Kidney (tissue), 14 donors: ENCODE data around the gene REM2. TPM values are rescaled to one million over a fixed set of nuclear protein-coding genes. Genes with fewer than 3 reads are reported as not detected.

Experiments used
- DNase-seq, 5 donors: peaks; one replicate each; pipeline ENCODE4 v3.0.0-alpha.2; 2013 to 2020
- FAIRE-seq: peaks from 2 replicates; lab custom pipeline; 2012; peaks lifted over from hg19 to GRCh38; lab: Jason Lieb, UNC
- H3K27ac ChIP-seq, 2 donors: one replicate each; pipeline ENCODE4 v1.7.0; 2013; ENCODE audit warnings: low read depth in 2 of 2, low read length in 2 of 2, inconsistent platforms in 1 of 2
- H3K27me3 ChIP-seq: one replicate; pipeline ENCODE4 v1.7.1; 2013; ENCODE audit warnings: low read length, inconsistent platforms; ENCODE audit not compliant: control insufficient read depth, insufficient read depth
- H3K36me3 ChIP-seq, 3 donors: one replicate each; pipeline versions ENCODE4 v1.7.0 to v1.7.1; 2013; ENCODE audit warnings: low read length in 3 of 3, control low read depth in 1 of 3, inconsistent platforms in 1 of 3; ENCODE audit not compliant: insufficient read depth in 3 of 3, control insufficient read depth in 2 of 3
- H3K4me1 ChIP-seq, 3 donors: one replicate each; pipeline versions ENCODE4 v1.7.0 to v1.7.1; 2013; ENCODE audit warnings: low read length in 3 of 3, inconsistent platforms in 1 of 3, low read depth in 1 of 3; ENCODE audit not compliant: control insufficient read depth in 2 of 3, insufficient read depth in 2 of 3
- H3K4me3 ChIP-seq, 3 donors: one replicate each; pipeline versions ENCODE4 v1.7.0 to v1.8.1; 2013; ENCODE audit warnings: low read length in 3 of 3, control low read depth in 1 of 3, inconsistent platforms in 1 of 3
- H3K9ac ChIP-seq, 3 donors: one replicate each; pipeline versions ENCODE4 v1.7.0 to v1.7.1; 2013; ENCODE audit warnings: low read length in 3 of 3, control low read depth in 1 of 3, inconsistent platforms in 1 of 3
- H3K9me3 ChIP-seq, 3 donors: one replicate each; pipeline versions ENCODE4 v1.7.0 to v1.7.1; 2013; ENCODE audit warnings: low read length in 3 of 3, control low read depth in 1 of 3, inconsistent platforms in 1 of 3; ENCODE audit not compliant: control insufficient read depth in 2 of 3, insufficient read depth in 1 of 3
- intact Hi-C: fragments of 100-400 bp; cut with DNase I; formaldehyde crosslinking; loops from one replicate; pipeline ENCODE4 v1.11.1; 2022
- polyA plus RNA-seq: library from polyadenylated mRNA; stranded (reverse); fragments of 350-450 nt; fragmentation: Illumina TruSeq; extraction: RNeasy Lipid Tissue Mini Kit (QIAGEN cat#74804); gene quantifications from one replicate; pipeline ENCODE4 v1.2.3, GENCODE V29; 2014; ENCODE audit warnings: low read depth, low replicate concordance; ENCODE audit not compliant: insufficient read depth
- total RNA-seq: library from RNA; stranded (reverse); fragmentation: NEBNext Ultra II Directional; extraction: Animal tissue kit (Norgen Biotek cat#: 25700); gene quantifications from one replicate; pipeline ENCODE4 v1.2.1, GENCODE V29; 2021
- TF ChIP-seq, protein P1 (sequence below): IDR thresholded peaks from 3 replicates; pipeline ENCODE4 v1.5.1; 2012; ENCODE audit warnings: mild to moderate bottlenecking, moderate library complexity, borderline replicate concordance; ENCODE audit not compliant: insufficient read depth; ENCODE audit errors: extremely low read depth
- donor health status: control.
- donor health status: control.
- donor health status: control.
- donor health status: control.
- donor health status: control.
- donor health status: DM: yes; HTN: yes; CAD: no.
- donor health status: Normal renal cell carcinoma (clear cell type).

REM2 gene
- total and polyA plus RNA-seq, 2 donors from 2014 or later: 0.63 to 0.77 TPM

DNA sequence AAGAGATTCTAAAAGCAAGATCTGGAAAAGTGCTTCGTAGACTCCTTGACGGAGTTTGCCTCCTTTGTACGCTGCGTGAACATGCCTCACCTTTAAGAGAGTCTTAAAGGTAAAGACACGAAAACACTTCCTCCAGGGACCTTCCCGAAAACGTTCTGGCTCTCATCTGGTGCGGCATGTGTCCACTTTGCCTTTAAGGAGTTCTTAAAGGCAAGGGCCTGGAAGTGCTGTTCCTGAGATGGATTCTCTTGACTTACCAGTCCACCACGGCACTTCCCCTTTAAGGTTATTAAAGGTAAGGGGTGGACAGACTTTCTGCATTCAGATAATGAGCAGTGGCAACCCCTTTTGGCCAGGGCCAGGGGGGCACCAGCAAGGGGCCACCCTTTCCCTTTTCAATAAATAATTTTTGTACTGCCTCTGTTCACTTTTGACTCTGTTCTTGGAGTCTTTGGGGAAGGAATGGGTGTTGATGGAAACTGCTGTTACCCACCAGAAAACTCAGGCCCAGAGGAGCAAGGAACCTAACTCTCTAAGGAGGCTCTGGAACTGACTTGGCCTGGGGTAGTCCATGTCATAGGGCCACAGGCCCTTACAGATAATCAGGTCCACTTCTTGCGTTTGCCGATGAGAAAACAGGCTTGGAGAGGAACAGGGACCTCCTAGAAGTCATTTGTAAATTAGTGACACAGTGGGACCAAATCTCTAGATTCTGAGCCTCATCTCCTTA lies 4.4 kb downstream of the REM2 start:
- no peak for FAIRE-seq
- TF ChIP-seq, protein P1, sequence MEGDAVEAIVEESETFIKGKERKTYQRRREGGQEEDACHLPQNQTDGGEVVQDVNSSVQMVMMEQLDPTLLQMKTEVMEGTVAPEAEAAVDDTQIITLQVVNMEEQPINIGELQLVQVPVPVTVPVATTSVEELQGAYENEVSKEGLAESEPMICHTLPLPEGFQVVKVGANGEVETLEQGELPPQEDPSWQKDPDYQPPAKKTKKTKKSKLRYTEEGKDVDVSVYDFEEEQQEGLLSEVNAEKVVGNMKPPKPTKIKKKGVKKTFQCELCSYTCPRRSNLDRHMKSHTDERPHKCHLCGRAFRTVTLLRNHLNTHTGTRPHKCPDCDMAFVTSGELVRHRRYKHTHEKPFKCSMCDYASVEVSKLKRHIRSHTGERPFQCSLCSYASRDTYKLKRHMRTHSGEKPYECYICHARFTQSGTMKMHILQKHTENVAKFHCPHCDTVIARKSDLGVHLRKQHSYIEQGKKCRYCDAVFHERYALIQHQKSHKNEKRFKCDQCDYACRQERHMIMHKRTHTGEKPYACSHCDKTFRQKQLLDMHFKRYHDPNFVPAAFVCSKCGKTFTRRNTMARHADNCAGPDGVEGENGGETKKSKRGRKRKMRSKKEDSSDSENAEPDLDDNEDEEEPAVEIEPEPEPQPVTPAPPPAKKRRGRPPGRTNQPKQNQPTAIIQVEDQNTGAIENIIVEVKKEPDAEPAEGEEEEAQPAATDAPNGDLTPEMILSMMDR: no peak

DNA sequence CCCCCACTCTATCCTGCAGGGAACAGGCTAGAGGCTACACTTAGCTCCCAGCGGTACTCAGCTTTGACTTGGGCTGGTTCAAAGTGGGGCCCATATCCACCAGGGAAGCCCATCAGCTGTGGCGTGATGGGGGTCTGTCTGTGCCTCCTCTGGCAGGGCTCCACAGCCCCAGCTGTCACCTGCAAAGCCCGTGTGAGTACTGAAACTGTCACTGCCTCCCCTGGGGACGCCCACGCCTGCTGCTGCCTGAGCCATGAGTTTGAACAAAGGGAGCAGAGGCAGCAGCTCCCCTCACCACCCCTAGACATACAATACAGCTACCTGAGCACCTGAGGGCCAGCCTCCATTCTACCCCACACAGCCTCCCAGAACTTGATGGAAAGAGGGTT lies 5.0 kb downstream of the REM2 start:
- DNase-seq (peak in 1 of 5 donors; percentile 54), FAIRE-seq (no peak)
- intact Hi-C loops: no loop called here
- H3K9me3 ChIP-seq: no peaks in the 10 kb centered on the region
- peaks cover 0 to 13% (median 4%) of the 10 kb centered on the region in 3 donors for H3K4me1 ChIP-seq
- no peaks in the 10 kb centered on the region for H3K36me3 ChIP-seq
- H3K9ac ChIP-seq: peak overlapping the region in 1 of 3 donors; percentile 54
- TF ChIP-seq, protein P1: no peak
- H3K4me3 ChIP-seq: peak overlapping the region; percentile 65 to 91 (median 84)
- H3K27ac ChIP-seq: peak overlapping the region in 1 of 2 donors; percentile 30
- H3K27me3 ChIP-seq: no peaks in the 10 kb centered on the region

More for the DNA sequence above, 4.4 kb downstream of the REM2 start:
- H3K9ac ChIP-seq: peak overlapping the region; percentile 45 to 72 (median 54)
- no peaks in the 10 kb centered on the region for H3K27me3 ChIP-seq
- H3K4me1 ChIP-seq: peaks cover 0 to 13% (median 4%) of the 10 kb centered on the region in 3 donors
- H3K36me3 ChIP-seq: no peaks in the 10 kb centered on the region
- no peaks in the 10 kb centered on the region for H3K9me3 ChIP-seq
- peak in 4 of 5 donors; percentile 90 to 98 (median 94) for DNase-seq
- peak overlapping the region; percentile 30 to 73 for H3K27ac ChIP-seq
- intact Hi-C loops: no loop called here
- H3K4me3 ChIP-seq: peak overlapping the region; percentile 65 to 91 (median 84)

DNA sequence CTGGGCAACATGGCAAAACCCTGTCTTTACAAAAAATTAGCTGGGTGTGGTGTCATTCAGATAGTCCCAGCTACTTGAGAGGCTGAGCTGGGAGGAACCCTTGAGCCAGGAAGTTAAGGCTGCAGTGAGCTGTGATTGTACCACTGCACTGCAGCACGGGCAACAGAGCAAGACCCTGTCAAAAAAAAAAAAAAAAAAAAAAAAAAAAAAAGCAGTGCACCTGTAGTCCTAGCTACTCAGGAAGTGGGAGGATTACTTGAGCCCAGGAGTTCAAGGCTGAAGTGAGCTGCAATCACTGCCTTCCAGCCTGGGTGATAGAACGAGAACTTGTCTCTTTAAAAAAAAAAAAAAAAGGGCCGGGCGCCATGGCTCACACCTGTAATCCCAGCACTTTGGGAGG lies 5.6 kb downstream of the REM2 start:
- no peak for FAIRE-seq
- TF ChIP-seq, protein P1: no peak
- intact Hi-C loops: no loop called here

More for the DNA sequence above, 5.6 kb downstream of the REM2 start:
- Histone ChIP-seq H3K9ac (no peak overlapping the region), H3K4me1 (peaks cover 0 to 9% (median 4%) of the 10 kb centered on the region in 3 donors), H3K27ac (no peak overlapping the region), H3K27me3 (no peaks in the 10 kb centered on the region), H3K36me3 (no peaks in the 10 kb centered on the region), H3K4me3 (no peak overlapping the region), H3K9me3 (no peaks in the 10 kb centered on the region)
- no peak for DNase-seq
